Renal pelvis (tissue), 4 donors: Measurements from ENCODE around the gene FBXL16. TPM values are rescaled to one million over a fixed set of nuclear protein-coding genes. Genes with fewer than 3 reads are reported as not detected.

Experiments used
- DNase-seq: peaks from one replicate; pipeline ENCODE4 v3.0.0-alpha.2; 2013
- polyA plus RNA-seq, 3 donors: library from polyadenylated mRNA; unstranded; fragments of 120-200 nt; gene quantifications; one replicate each; pipeline ENCODE4 v1.2.1, GENCODE V29; 2013; ENCODE audit not compliant: insufficient read length in 3 of 3

Gene FBXL16
- polyA plus RNA-seq, 3 donors = 1.1 to 2.8 (median 1.9) TPM

DNA sequence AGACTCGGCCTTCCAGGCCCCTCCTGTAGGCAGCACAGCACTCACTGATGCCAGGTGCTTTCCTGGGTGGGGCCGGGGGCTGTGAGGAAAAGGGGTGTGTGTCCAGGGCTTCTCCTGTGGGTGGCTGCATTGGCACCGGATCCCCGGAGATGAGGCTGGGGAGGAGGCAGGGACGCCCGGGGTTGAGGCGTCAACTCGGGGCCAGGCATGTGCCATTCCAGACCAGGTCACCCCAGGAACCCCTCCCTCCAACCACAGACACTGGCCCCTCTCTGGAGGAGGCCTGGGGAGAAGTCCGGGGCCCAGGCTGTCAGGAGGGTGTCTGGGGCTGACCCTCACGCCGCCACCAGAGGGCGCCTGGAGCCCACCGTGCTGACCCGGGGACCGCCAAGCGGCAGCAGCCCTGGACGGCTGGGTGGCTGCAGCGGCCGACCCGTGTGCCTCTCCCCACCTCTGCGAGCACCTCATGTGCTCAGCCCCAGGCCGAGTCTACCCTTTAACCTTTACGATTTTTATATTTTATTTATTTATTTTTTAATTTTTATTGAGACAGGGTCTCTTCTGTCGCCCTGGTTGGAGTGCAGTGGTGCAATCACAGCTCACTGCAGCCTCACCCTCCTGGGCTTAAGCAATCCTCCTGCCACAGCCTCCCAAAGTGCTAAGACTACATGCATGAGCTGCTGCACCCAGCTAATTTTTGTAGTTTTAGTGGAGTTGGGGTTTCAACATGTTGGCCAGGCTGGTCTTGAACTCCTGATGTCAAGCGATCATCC is 6.1 kb upstream of the FBXL16 start:
- DNase-seq = no peak

- no peak for DNase-seq
Observed at GRCh38 chr16:711084-711483, 5.5 kb upstream of the FBXL16 start.

- no peak for DNase-seq
Observed at GRCh38 chr16:710500-711075, 5.0 kb upstream of the FBXL16 start.

DNA sequence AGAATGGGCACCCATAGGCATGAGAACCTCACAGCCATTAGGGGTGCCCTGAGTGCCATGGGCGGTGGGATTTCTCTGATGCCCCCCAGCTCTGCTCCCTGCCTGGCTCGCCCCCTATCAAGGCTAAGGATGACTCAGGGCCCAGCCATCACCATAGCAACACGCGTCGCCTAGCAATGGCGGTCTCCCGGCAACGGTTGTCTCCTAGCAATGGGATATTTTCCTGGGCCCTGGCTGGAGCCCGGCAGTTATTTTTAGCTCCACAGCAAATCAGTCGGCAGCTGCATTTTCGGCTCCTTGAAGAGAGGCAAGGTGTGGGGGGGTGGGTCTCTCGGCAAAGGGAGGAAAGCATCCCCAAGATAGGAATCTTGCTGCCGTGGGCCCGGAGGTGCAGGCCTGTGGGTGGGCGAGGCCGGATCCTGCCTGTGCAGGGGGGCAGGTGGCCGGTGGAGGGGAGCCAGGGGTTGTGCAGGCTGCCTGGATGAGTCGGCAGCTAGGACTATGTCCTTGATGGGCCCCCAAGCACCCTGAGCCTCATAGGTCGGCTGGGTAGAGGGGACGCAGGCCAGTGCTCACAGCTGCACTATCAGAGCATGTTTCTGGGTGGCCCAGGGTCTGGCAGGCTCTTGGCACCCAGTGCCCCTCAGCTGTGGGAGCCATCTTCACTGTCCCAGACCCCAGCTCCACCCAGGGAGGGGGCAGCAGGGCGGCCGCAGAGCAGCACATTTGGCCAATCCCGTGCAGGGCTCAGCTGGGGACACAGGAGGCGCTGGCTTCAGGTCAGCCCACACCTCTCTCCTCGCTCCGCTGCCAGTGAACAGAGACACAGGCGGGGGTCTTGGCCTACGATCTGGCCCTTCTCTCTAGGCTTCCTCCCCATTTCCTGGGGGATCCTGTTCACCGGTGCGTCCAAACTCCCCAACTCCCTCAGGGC is 4.2 kb upstream of the FBXL16 start:
- DNase-seq = no peak

- DNase-seq = no peak
Observed at GRCh38 chr16:708959-709358, 3.4 kb upstream of the FBXL16 start.

DNA sequence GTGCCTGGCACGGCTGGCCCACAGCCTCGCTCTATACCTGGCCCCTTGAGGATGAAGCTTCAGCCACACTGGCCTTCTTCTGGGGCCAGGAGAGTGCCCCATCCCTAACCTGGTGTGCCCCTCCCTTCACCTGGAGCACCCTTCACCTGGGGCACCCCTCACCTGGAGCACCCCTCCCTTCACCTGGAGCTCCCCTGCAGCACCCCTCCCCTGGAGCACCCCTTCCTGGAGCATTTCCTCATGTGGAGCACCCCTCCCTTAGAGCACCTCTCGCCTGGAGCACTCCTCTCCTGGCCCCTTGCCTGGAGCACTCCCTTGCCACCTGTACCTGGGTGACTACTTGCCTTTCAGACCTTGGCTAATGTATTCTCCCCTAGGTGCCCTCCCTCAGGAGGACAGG is 2.4 kb upstream of the FBXL16 start:
- no peak for DNase-seq

- DNase-seq = no peak
Observed at GRCh38 chr16:707062-707538, 1.5 kb upstream of the FBXL16 start.

GRCh38 chr16:706189-707061 is 824 bp upstream of the FBXL16 start:
- no peak for DNase-seq

DNA sequence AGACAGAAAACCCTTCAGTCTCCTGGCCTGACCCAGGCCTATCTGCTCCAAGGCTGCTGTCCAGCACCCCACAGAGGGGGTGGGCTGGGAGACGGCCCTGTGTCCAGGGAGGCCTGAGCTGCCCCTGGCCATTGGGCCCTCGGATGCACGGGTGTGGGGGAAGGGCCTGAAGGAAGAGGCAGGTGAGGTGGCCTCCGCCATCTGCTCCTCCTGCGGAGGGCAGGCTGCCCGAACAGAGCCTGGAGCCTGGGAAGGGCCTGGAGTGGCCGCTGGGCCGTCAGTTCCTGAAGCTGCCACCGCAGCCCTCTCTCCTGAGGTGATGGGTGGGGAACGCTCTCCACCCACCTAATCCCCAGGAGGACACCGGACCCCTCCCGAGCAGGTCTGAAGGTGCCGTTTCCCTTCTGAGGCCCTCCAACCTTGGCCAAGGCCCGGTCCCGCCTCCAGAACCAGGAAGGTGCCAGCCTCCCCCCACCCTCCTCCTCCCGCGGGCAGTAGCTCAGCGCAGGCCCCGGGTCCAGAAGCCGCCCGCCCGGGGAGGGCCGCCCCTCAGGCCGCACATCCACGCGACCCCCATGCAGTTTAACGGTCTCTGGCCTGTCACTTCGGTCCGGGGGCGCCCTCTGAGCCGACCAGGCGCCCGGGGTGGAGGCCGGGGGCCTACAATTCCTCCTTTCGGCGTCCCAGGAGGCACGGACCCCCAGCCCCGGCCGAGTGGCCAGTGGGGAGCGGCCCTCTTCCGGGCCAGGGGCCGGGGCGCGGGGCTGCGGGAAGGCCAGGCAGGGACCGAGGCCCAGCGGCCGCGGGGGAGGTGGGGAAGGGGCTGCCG is 835 bp downstream of the FBXL16 start:
- no peak for DNase-seq

DNA sequence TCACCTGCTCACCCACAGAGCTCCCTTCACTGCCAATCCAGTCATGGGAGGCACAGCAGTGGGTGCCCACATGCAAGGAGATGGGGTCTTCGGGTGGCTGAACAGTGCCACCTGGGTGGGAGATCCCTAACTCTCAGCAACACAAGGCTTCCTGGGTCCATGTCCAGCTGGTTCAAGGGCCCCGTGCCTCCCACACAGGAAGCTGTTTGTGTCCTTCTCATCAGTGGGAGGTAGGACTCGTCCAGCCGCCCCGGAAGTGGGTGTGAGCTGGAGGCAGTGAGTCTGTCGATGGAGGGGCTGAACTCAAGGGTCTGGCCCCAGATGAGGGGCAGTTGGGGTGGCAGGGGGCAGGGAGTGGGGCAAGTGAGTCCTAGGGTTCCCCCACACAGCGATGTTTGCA is 1.6 kb downstream of the FBXL16 start:
- DNase-seq = no peak

GRCh38 chr16:703406-703805 is 2.2 kb downstream of the FBXL16 start:
- no peak for DNase-seq

- no peak for DNase-seq
Observed at GRCh38 chr16:702341-702740, 3.3 kb downstream of the FBXL16 start.

GRCh38 chr16:700684-701584 is 4.7 kb downstream of the FBXL16 start:
- no peak for DNase-seq

DNA sequence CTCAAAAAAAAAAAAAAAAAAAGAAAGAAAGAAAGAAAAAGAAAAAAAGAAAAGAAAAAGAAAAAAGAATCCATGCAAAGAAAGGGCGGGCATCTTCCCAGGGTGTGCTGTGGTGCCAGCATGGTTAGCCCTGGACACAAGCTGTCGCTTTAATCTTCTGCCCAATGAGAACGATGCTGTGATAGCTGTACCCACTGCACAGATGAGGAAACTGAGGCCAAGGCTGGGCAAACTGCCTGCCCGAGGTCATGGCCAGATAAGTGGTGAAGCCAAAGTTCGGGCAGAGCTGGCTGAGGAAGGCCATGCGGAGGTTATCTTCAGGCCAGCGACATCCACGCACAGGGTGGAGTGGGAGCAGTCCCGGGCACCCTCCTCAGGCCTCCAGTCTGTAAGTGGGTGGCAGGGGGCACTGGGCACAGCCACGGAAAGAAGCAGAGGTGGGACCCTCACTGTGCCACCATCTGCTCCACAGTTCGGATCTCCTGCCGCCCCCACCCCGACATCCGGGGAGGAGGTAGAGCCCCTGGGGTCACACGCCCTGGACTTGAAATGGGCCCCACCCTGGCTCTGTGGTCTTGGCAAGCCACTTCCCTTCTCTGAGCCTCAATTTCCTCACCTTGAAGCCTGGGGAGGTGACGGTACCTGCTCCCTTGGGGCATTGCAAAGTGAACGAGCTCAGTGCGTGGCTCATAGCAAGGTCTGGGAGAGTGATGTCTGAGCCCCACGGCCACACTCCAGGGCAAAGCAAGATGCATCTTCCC is 6.5 kb downstream of the FBXL16 start:
- DNase-seq = no peak

DNA sequence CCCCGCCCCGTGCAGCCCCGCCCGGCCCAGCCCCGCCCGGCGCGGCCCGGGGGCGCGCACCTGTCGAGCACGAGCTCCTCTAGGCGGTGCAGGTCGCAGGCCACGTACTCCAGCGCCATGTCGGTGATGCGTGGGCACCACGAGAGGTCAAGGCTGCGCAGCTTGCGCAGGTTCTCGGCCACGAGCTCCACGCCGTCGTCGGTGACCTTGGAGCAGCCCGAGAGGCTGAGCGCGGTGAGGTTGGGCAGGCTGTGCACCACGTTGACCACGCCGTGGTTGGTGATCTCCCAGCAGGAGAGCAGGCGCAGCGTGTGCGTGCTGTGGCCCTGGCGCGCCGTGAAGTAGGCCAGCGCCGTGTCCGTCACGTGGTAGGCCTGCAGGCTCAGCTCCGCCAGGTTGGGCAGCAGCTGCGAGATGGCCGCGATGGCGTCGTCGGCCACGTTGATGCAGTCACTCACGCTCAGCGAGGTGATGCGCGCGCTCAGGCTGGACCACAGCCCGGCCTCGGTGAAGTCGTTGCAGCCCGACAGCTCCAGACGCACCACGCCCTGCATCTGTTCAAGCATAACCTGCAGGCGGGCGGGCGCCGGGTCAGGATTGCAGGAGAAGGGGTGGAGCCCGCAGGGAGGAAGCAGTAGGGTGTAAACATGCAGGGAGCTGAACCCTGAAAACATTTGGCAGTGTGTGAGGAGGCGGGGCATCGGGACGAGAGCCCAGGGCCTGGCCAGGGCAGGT is 10.1 kb downstream of the FBXL16 start:
- no peak for DNase-seq

DNA sequence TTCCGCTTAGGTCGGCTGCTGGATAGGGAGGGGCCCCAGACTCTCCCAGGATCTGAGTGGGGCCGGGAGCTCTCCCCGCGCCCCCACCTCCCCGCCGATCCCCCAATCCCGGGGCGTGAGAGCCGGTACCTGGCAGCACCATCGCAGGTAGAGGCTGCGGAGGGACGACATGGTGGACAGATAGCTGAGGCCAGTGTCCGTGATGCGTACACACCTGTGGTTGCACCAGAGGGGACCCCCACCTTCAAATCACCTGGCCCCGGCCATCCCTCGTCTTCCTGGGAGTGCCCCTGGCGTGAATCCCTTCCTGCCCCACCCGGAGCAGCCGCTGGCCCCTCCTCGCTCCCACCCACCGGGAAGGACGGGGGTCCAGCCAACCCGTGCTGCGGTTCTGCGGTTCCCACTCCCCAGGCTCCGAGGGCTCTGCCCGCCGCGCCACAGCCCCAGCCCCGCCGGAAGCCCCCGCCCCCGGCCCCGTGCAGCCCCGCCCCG is 10.7 kb downstream of the FBXL16 start:
- DNase-seq = no peak

GRCh38 chr16:694187-694862 is 11.3 kb downstream of the FBXL16 start:
- DNase-seq = no peak
